Fibroblast of villous mesenchyme (primary cell): ENCODE data around the gene IL7R. TPM values are rescaled to one million over a fixed set of nuclear protein-coding genes. Genes with fewer than 3 reads are reported as not detected.

ENCODE experiments used
- DNase-seq: peaks from one replicate; pipeline ENCODE4 v3.0.0-alpha.2; 2010; ENCODE audit warnings: low read depth
- H3K4me3 ChIP-seq: 2 replicates; pipeline ENCODE4 v1.5.1; 2011; ENCODE audit warnings: low read depth, mild to moderate bottlenecking, low read length
- CTCF ChIP-seq: IDR thresholded peaks from 2 replicates; pipeline ENCODE4 v1.5.1; 2012; ENCODE audit warnings: low read depth, mild to moderate bottlenecking, low read length; ENCODE audit not compliant: insufficient read depth
- total RNA-seq: library from RNA; depleted of rRNA; stranded (reverse); fragments of >200 nt; gene quantifications from 2 replicates; pipeline ENCODE4 v1.2.3, GENCODE V29; 2012

Gene IL7R
- total RNA-seq, 1 donor: 74.7 TPM

GRCh38 chr5:35819026-35819425, 37.7 kb upstream of the IL7R start:
- no peak overlapping the region for H3K4me3 ChIP-seq
- TF ChIP-seq CTCF: no peak
- no peak for DNase-seq

- DNase-seq: no peak
- H3K4me3 ChIP-seq: no peak overlapping the region
- TF ChIP-seq CTCF: no peak
Observed at GRCh38 chr5:35819668-35820067, 37.0 kb upstream of the IL7R start.

GRCh38 chr5:35820735-35821134, 36.0 kb upstream of the IL7R start:
- no peak overlapping the region for H3K4me3 ChIP-seq
- DNase-seq: no peak
- TF ChIP-seq CTCF: no peak

GRCh38 chr5:35821513-35821912, 35.2 kb upstream of the IL7R start:
- TF ChIP-seq CTCF: no peak
- DNase-seq: no peak

GRCh38 chr5:35822511-35822910, 34.2 kb upstream of the IL7R start:
- no peak overlapping the region for H3K4me3 ChIP-seq
- DNase-seq: no peak
- TF ChIP-seq CTCF: no peak

More at GRCh38 chr5:35821513-35821912, 35.2 kb upstream of the IL7R start:
- H3K4me3 ChIP-seq: no peak overlapping the region

- H3K4me3 ChIP-seq: no peak overlapping the region
- no peak for DNase-seq
- no peak for TF ChIP-seq CTCF
Observed at GRCh38 chr5:35823347-35824098, 33.2 kb upstream of the IL7R start.

- no peak for DNase-seq
- TF ChIP-seq CTCF: no peak
- no peak overlapping the region for H3K4me3 ChIP-seq
Observed at GRCh38 chr5:35826056-35826455, 30.6 kb upstream of the IL7R start.
